Lower leg skin (tissue), 4 donors: ENCODE measurements around the gene PRPF19. TPM values are rescaled to one million over a fixed set of nuclear protein-coding genes. Genes with fewer than 3 reads are reported as not detected.

Experiments used
- DNase-seq, 2 donors: peaks; one replicate each; pipeline ENCODE4 v3.0.0-alpha.2; 2019; ENCODE audit warnings: low spot score in 2 of 2
- H3K4me3 ChIP-seq: fragments of 200-600 bp; sonication (generic); 2 replicates; pipeline ENCODE4 v1.5.1; 2017; ENCODE audit warnings: mild to moderate bottlenecking, low read depth; ENCODE audit not compliant: poor library complexity, severe bottlenecking
- CTCF ChIP-seq, 3 donors: fragments of 450-650 bp; IDR thresholded peaks; one replicate each; pipeline ENCODE4 v1.5.1; 2016; ENCODE audit warnings: antibody characterized with exemption in 3 of 3, mild to moderate bottlenecking in 3 of 3, moderate library complexity in 2 of 3
- POLR2A ChIP-seq, 2 donors: fragments of 450-650 bp; IDR thresholded peaks; one replicate each; pipeline ENCODE4 v1.6.1; 2016 to 2017; ENCODE audit warnings: antibody characterized with exemption in 2 of 2, mild to moderate bottlenecking in 1 of 2, moderate library complexity in 1 of 2
- WGBS, 2 donors: methylation state at CpG; one replicate each; pipeline ENCODE4 v1.1.5; 2018; 5-methylcytosine and 5-hydroxymethylcytosine counted together
- intact Hi-C: fragments of 100-400 bp; cut with DNase I; formaldehyde crosslinking; loops from one replicate; pipeline ENCODE4 v1.15.0; 2023; ENCODE audit warnings: low total_unique reads
- total RNA-seq, 4 donors: library from RNA; depleted of rRNA; stranded (reverse); fragments of >200 nt; gene quantifications; one replicate each; pipeline ENCODE4 v1.1.0, GENCODE V29; 2016

PRPF19 gene
- total RNA-seq, 4 donors from 2014 or later = 75.3 to 119 (median 108) TPM

- H3K4me3 ChIP-seq = no peak overlapping the region
- intact Hi-C loops = no loop called here
- WGBS, 2 donors = 52 to 59% methylated on average over 1 of the region's 1 CpG
- DNase-seq = no peak
- no peak for TF ChIP-seq POLR2A (IDR thresholded peaks at IDR 0.05)
- TF ChIP-seq CTCF (IDR thresholded peaks at IDR 0.05) = no peak
These were observed 10.9 kb upstream of the PRPF19 start for GRCh38 chr11:60917267-60917666.

- intact Hi-C loops = no loop called here
- TF ChIP-seq CTCF (IDR thresholded peaks at IDR 0.05) (no peak), POLR2A (IDR thresholded peaks at IDR 0.05) (no peak)
- DNase-seq = peak in 1 of 2 donors; percentile 21
- WGBS, 2 donors = 48 to 58% methylated on average over 3 of the region's 3 CpGs
- H3K4me3 ChIP-seq = no peak overlapping the region
These were observed 10.4 kb upstream of the PRPF19 start for GRCh38 chr11:60916669-60917206.

GRCh38 chr11:60915248-60915914 is 9.0 kb upstream of the PRPF19 start:
- TF ChIP-seq CTCF (IDR thresholded peaks at IDR 0.05) (no peak), POLR2A (IDR thresholded peaks at IDR 0.05) (no peak)
- intact Hi-C loops = no loop called here
- peak; percentile 37 to 88 for DNase-seq
- peak overlapping the region; percentile 13 for H3K4me3 ChIP-seq
- WGBS, 2 donors = 6 to 10% methylated on average over 17 of the region's 17 CpGs

GRCh38 chr11:60914633-60915247 is 8.4 kb upstream of the PRPF19 start:
- intact Hi-C loops = no loop called here
- DNase-seq = no peak
- WGBS, 2 donors = 1% methylated on average over 13 of the region's 31 CpGs
- TF ChIP-seq CTCF (IDR thresholded peaks at IDR 0.05) = no peak
- no peak for TF ChIP-seq POLR2A (IDR thresholded peaks at IDR 0.05)
- peak overlapping the region; percentile 64 for H3K4me3 ChIP-seq

DNA sequence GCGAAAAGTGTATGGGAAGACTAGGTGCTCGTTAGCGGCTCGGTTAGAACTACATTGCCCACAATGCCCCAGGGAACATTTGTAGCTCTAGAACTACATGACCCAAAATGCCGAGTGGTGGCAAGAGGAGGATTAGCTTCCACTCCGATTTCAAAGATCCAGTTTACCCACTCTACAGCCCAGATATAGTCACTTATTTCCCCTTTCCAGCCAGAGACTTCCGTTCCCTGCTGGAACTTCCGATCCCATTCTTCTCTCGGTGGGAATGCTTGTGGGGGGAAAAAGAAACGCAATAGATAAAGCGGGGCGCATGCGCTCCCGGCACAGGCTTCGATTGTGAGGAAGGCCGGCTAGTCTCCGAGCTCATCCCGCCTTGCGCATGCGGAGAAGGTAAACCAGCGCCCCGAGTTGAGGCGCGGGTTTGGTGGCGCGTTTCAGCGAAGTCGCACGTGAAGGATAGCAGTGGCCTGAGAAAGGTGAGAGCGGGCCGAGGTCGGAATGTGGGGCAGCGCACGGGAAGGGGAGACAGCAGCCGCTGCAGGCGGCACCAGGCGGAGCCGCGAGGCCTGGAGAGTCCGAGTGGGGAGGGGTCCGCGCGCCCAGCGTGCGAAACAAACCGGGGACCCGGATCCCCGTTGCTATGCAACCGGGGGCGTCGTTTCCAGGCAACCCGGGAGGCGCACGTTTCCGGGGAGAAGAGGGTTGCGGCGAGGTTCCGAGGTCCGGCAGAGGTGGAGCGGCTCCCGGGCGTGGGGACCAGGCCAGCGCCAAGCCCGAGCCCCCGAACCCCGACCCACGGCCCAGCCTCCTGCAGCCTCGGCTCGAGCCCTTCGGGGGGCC is 7.6 kb upstream of the PRPF19 start, which contains the start of gene TMEM109:
Gene TMEM109, plus strand, starts transcription at position 366 of the 840 bp plus-strand sequence. CDS start 5,536 bp downstream, outside the sequence.
- DNase-seq = peak; percentile 86 to 97
- peak within 1 kb of the TSS; percentile 64 for H3K4me3 ChIP-seq
- WGBS, 2 donors = 0 to 1% methylated on average over 45 to 57 of the region's 70 CpGs
- TF ChIP-seq POLR2A (IDR thresholded peaks at IDR 0.05) (no peak), CTCF (IDR thresholded peaks at IDR 0.05) (no peak)
- intact Hi-C loops = no loop called here
